SK-N-SH treated with all-trans-retinoic acid at 6 μM for 48 hours (cell line): ENCODE data around the gene ARPC1A.
"Not testable (repeated sequence)": the region's sequence is repeated elsewhere in the genome, so short reads cannot be mapped to it uniquely, and the experiment has no call there.

Experiments used
- ATAC-seq: fragments of 200-7000 bp; cut with Tn5 transposase; 3 replicates; pipeline ENCODE4 v1.9.1; 2020; ENCODE audit warnings: mild to moderate bottlenecking, moderate library complexity
- ARNTL ChIP-seq: fragments of 450-650 bp; formaldehyde crosslinking; IDR thresholded peaks from 2 replicates; pipeline ENCODE4 v1.5.0; 2020; ENCODE audit warnings: low read depth, mild to moderate bottlenecking, moderate library complexity, borderline replicate concordance
- BACH2 ChIP-seq: fragments of 250-450 bp; sonication (Bioruptor Pico); IDR thresholded peaks from 2 replicates; pipeline ENCODE4 v1.9.0; 2021; ENCODE audit warnings: mild to moderate bottlenecking, borderline replicate concordance
- GLIS3 ChIP-seq: fragments of 250-450 bp; sonication (Bioruptor Pico); IDR thresholded peaks from 2 replicates; pipeline ENCODE4 v1.5.0; 2020; ENCODE audit warnings: mild to moderate bottlenecking, moderate library complexity
- TCF4 ChIP-seq: fragments of 250-450 bp; sonication (Bioruptor Pico); IDR thresholded peaks from 2 replicates; pipeline ENCODE4 v1.8.0; 2021; ENCODE audit warnings: mild to moderate bottlenecking, moderate library complexity, borderline replicate concordance
- TOX ChIP-seq: fragments of 250-450 bp; sonication (Bioruptor Pico); IDR thresholded peaks from 2 replicates; pipeline ENCODE4 v1.8.0; 2021; ENCODE audit warnings: mild to moderate bottlenecking, moderate library complexity, borderline replicate concordance
- ZC3H10 ChIP-seq: fragments of 250-450 bp; sonication (Bioruptor Pico); IDR thresholded peaks from 2 replicates; pipeline ENCODE4 v1.5.1; 2021; ENCODE audit warnings: mild to moderate bottlenecking, moderate library complexity
- ZFP3 ChIP-seq: fragments of 250-450 bp; sonication (Bioruptor Pico); IDR thresholded peaks from 2 replicates; pipeline ENCODE4 v1.5.0; 2020; ENCODE audit warnings: mild to moderate bottlenecking, moderate library complexity
- ZNF565 ChIP-seq: fragments of 450-650 bp; formaldehyde crosslinking; conservative IDR thresholded peaks from 2 replicates; pipeline ENCODE4 v1.5.0; 2020; ENCODE audit warnings: low read depth, mild to moderate bottlenecking, moderate library complexity
- TF ChIP-seq, protein P1 (sequence below): fragments of 250-450 bp; sonication (Bioruptor Pico); IDR thresholded peaks from 2 replicates; pipeline ENCODE4 v1.8.0; 2020; ENCODE audit warnings: mild to moderate bottlenecking, moderate library complexity, borderline replicate concordance
- TF ChIP-seq, protein P2 (sequence below): fragments of 250-450 bp; sonication (Bioruptor Pico); IDR thresholded peaks from 2 replicates; pipeline ENCODE4 v1.5.0; 2020; ENCODE audit warnings: mild to moderate bottlenecking, moderate library complexity
- TF ChIP-seq, protein P3 (sequence below): fragments of 250-450 bp; sonication (Bioruptor Pico); IDR thresholded peaks from 2 replicates; pipeline ENCODE4 v1.8.0; 2021; ENCODE audit warnings: low read depth, mild to moderate bottlenecking, moderate library complexity, borderline replicate concordance

ARPC1A gene

DNA sequence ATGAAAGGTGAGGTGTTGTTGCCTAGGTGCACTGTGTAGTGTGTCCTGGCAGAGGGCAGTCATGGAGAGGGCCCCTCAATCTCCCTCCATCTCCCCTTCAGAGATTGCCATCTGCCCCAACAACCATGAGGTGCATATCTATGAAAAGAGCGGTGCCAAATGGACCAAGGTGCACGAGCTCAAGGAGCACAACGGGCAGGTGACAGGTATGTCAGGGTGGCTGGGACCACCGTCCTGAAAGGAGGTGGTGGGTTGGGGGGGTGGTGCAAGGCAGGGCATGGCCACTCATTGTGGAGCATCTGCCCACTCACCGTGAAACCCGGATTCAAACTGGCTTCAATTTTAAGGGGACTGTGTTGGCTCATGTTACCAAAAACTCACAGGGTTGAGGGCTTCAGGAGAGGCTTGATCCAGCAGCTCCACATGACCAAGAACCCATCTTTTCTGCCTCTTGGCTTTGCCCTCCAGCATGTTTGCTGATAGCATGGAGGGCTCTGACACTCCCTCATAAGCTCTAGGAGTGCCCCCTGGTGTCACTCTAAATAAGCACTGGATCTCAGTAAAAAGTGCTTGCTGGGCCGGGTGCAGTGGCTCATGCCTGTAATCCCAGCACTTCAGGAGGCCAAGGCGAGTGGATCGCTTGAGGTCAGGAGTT is 61.0 kb downstream of the ARPC1A start:
- TF ChIP-seq BACH2 (CRISPR knock-in tag) (no peak), ZNF565 (CRISPR knock-in tag) (no peak), ZFP3 (CRISPR knock-in tag) (no peak)
- TF ChIP-seq, protein P1, sequence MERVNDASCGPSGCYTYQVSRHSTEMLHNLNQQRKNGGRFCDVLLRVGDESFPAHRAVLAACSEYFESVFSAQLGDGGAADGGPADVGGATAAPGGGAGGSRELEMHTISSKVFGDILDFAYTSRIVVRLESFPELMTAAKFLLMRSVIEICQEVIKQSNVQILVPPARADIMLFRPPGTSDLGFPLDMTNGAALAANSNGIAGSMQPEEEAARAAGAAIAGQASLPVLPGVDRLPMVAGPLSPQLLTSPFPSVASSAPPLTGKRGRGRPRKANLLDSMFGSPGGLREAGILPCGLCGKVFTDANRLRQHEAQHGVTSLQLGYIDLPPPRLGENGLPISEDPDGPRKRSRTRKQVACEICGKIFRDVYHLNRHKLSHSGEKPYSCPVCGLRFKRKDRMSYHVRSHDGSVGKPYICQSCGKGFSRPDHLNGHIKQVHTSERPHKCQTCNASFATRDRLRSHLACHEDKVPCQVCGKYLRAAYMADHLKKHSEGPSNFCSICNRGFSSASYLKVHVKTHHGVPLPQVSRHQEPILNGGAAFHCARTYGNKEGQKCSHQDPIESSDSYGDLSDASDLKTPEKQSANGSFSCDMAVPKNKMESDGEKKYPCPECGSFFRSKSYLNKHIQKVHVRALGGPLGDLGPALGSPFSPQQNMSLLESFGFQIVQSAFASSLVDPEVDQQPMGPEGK (CRISPR knock-in tag): no peak
- ATAC-seq: peak; percentile 50

DNA sequence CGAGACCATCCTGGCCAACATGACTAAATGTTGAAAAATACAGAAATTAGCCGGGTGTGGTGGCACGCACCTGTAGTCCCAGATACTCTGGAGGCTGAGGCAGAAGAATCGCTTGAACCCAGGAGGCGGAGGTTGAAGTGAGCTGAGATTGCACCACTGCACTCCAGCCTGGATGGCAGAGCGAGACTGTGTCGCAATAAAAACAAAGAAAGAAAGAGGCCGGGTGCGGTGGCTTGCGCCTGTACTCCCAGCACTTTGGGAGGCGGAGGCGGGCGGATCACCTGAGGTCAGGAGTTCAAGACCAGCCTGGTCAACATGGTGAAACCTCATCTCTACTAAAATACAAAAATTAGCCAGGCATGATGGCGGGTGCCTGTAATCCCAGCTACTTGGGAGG is 61.5 kb downstream of the ARPC1A start:
- TF ChIP-seq GLIS3 (CRISPR knock-in tag): 0 out of 2 replicates have a peak, but pooled peaks have one; percentile 38
- TF ChIP-seq, all 23 proteins: peak for 1; not testable (repeated sequence) for 22

DNA sequence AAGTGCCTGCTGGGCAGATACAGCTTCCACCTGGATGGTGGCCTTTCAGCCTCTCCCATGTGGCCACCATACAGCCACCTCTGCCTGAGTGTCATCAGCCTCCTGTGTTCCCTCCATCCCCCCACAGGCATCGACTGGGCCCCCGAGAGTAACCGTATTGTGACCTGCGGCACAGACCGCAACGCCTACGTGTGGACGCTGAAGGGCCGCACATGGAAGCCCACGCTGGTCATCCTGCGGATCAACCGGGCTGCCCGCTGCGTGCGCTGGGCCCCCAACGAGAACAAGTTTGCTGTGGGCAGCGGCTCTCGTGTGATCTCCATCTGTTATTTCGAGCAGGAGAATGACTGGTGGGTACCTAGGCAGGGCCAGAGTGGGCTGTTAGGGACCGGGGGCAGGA is 62.2 kb downstream of the ARPC1A start:
- TF ChIP-seq TCF4 (CRISPR knock-in tag): no peak
- TF ChIP-seq ZFP3 (CRISPR knock-in tag): no peak
- TF ChIP-seq, protein P2, sequence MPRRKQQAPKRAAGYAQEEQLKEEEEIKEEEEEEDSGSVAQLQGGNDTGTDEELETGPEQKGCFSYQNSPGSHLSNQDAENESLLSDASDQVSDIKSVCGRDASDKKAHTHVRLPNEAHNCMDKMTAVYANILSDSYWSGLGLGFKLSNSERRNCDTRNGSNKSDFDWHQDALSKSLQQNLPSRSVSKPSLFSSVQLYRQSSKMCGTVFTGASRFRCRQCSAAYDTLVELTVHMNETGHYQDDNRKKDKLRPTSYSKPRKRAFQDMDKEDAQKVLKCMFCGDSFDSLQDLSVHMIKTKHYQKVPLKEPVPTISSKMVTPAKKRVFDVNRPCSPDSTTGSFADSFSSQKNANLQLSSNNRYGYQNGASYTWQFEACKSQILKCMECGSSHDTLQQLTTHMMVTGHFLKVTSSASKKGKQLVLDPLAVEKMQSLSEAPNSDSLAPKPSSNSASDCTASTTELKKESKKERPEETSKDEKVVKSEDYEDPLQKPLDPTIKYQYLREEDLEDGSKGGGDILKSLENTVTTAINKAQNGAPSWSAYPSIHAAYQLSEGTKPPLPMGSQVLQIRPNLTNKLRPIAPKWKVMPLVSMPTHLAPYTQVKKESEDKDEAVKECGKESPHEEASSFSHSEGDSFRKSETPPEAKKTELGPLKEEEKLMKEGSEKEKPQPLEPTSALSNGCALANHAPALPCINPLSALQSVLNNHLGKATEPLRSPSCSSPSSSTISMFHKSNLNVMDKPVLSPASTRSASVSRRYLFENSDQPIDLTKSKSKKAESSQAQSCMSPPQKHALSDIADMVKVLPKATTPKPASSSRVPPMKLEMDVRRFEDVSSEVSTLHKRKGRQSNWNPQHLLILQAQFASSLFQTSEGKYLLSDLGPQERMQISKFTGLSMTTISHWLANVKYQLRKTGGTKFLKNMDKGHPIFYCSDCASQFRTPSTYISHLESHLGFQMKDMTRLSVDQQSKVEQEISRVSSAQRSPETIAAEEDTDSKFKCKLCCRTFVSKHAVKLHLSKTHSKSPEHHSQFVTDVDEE (CRISPR knock-in tag): no peak
- TF ChIP-seq, protein P1 (CRISPR knock-in tag): no peak
- no peak for TF ChIP-seq ZNF565 (CRISPR knock-in tag)
- no peak for TF ChIP-seq TOX (CRISPR knock-in tag)
- ATAC-seq: no peak

More for the DNA sequence above, 61.5 kb downstream of the ARPC1A start:
- not testable (repeated sequence) for ATAC-seq

DNA sequence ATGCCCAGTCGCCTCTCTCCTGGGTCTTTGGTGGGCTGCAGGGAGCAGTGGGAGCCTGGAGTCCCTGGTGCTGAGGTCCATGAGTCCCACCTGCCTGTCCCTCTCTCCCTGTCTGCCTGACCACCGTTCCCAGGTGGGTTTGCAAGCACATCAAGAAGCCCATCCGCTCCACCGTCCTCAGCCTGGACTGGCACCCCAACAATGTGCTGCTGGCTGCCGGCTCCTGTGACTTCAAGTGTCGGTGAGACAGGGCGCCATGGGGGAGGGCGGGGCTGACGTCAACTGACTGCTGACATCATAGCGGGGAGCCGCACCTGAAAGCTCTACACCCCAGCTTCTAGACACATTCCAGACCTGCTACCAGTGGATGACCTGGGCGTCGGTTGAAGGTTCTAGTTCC is 64.1 kb downstream of the ARPC1A start:
- no peak for ATAC-seq
- TF ChIP-seq, protein P3, sequence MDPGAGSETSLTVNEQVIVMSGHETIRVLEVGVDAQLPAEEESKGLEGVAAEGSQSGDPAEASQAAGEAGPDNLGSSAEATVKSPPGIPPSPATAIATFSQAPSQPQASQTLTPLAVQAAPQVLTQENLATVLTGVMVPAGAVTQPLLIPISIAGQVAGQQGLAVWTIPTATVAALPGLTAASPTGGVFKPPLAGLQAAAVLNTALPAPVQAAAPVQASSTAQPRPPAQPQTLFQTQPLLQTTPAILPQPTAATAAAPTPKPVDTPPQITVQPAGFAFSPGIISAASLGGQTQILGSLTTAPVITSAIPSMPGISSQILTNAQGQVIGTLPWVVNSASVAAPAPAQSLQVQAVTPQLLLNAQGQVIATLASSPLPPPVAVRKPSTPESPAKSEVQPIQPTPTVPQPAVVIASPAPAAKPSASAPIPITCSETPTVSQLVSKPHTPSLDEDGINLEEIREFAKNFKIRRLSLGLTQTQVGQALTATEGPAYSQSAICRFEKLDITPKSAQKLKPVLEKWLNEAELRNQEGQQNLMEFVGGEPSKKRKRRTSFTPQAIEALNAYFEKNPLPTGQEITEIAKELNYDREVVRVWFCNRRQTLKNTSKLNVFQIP: no peak
- TF ChIP-seq ZNF565 (CRISPR knock-in tag) (no peak), ZC3H10 (no peak), ARNTL (CRISPR knock-in tag) (no peak), BACH2 (CRISPR knock-in tag) (no peak), ZFP3 (CRISPR knock-in tag) (no peak)
- TF ChIP-seq, protein P2 (CRISPR knock-in tag): no peak
